ENCODE data around the gene ALKBH4.

The ALKBH4 gene

DNA sequence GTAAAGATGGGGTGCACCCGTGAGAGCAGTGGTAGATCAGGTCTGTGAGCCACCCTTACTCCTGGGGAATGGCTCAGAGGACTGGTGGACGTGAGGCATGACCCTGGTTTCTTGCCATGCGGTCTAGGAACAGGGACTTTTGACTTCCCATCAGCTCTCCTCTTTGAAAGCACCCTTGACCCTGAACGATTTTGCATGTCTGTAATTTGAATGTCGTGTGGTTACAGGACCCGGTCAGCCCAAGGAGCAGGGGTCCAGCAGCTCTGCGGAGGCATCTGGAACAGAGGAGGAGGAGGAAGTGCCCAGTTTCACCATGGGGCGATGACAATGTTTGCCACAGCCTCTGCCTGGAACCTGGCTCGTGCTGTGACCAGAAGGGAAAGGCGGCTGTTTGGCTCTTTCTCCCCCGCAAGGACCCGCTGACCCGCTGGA is 39.9 kb downstream of the ALKBH4 start:
- TF ChIP-seq, protein P1, sequence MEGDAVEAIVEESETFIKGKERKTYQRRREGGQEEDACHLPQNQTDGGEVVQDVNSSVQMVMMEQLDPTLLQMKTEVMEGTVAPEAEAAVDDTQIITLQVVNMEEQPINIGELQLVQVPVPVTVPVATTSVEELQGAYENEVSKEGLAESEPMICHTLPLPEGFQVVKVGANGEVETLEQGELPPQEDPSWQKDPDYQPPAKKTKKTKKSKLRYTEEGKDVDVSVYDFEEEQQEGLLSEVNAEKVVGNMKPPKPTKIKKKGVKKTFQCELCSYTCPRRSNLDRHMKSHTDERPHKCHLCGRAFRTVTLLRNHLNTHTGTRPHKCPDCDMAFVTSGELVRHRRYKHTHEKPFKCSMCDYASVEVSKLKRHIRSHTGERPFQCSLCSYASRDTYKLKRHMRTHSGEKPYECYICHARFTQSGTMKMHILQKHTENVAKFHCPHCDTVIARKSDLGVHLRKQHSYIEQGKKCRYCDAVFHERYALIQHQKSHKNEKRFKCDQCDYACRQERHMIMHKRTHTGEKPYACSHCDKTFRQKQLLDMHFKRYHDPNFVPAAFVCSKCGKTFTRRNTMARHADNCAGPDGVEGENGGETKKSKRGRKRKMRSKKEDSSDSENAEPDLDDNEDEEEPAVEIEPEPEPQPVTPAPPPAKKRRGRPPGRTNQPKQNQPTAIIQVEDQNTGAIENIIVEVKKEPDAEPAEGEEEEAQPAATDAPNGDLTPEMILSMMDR (IDR thresholded peaks at IDR 0.05; ENCODE audit: borderline replicate concordance, insufficient read depth, low read depth, low read length) = no peak
- peak overlapping the region; percentile 49 for H3K4me3 ChIP-seq (ENCODE audit: low read depth, low read length)

DNA sequence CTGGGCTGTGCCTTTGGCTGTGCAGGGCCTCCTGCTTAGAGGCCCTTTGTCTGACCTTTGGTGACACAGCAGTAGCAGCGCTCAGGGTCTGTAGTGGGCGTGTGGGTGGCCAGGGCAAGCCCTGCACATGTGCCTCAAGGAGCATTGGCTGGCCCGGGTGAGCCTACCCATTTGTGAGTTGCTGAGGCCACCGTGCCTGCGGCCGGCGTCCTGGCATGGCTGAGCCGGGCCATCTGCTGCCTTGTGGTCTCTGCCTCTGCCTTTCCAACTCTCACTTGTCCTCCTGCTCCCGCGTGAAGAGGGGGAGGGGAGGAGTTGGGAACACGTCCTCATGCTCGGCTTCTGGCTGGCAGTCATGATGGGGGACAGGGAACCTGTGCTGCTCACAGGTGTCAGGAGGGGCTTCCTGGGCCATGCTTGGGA is 40.5 kb downstream of the ALKBH4 start:
- TF ChIP-seq, protein P1 (IDR thresholded peaks at IDR 0.05; ENCODE audit: borderline replicate concordance, insufficient read depth, low read depth, low read length) = no peak
- no peak overlapping the region for H3K4me3 ChIP-seq (ENCODE audit: low read depth, low read length)

DNA sequence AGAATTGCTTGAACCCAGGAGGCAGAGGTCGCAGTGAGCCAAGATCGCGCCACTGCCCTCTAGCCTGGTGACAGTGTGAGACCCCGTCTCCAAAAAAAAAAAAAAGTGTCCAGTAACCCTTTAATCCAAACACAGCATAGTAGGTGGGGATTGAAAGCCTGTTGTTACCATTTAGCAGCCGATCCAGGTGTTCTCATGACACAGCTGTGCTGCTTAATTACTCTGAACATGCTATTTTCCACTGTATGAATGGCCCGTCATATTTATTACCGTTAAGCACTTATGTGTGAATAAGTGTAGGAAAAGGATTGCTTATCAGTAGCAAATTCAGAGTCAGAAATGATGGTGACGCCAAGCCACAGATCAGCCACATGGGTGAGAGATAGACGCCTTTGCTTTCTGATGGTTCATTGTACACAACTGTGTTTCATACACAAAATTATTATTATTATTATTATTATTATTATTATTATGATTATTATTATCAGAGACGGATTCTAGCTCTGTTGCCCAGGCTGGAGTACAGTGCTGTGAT is 42.9 kb downstream of the ALKBH4 start:
- TF ChIP-seq, protein P1 (IDR thresholded peaks at IDR 0.05; ENCODE audit: borderline replicate concordance, insufficient read depth, low read depth, low read length) = no peak

DNA sequence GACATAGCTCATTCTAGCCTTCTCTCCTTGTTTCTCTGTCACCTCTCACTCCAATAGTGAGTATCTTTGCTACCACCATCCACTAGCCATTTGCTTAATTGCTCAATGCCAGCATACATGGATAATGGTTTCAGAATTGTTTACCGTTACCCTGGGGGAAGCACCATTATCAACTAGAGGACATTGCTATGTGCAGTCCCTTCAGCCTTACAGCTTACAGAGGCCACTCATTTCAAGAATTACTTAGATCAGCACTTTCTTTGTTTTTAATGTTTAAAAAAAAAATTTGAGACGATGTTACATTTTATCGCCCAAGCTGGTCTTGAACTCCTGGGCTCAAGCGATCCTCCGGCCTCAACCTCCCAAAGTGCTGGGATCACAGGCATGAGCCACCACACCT is 46.1 kb downstream of the ALKBH4 start:
- TF ChIP-seq, protein P1 (IDR thresholded peaks at IDR 0.05; ENCODE audit: borderline replicate concordance, insufficient read depth, low read depth, low read length) = no peak
- no peak overlapping the region for H3K4me3 ChIP-seq (ENCODE audit: low read depth, low read length)

More for the DNA sequence above, 42.9 kb downstream of the ALKBH4 start:
- no peak overlapping the region for H3K4me3 ChIP-seq (ENCODE audit: low read depth, low read length)

DNA sequence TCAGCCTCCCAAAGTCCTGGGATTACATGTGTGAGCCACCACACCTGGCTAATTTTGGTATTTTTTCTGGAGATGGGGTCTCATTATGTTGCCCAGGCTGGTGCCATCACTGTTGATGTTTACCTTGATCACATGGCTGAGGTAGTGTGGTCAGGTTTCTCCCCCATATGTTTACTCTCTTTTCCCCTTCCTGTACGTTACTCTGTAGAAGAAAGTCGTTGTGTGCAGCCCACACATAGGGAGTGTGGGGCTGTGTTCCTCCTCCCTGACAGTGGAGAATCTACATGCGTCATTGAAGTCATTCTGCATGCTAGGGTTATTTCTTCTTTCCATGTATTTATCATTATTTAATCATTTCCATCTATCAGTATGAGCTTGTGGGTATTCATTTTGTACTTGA is 47.6 kb downstream of the ALKBH4 start:
- no peak overlapping the region for H3K4me3 ChIP-seq (ENCODE audit: low read depth, low read length)
- TF ChIP-seq, protein P1 (IDR thresholded peaks at IDR 0.05; ENCODE audit: borderline replicate concordance, insufficient read depth, low read depth, low read length) = no peak

DNA sequence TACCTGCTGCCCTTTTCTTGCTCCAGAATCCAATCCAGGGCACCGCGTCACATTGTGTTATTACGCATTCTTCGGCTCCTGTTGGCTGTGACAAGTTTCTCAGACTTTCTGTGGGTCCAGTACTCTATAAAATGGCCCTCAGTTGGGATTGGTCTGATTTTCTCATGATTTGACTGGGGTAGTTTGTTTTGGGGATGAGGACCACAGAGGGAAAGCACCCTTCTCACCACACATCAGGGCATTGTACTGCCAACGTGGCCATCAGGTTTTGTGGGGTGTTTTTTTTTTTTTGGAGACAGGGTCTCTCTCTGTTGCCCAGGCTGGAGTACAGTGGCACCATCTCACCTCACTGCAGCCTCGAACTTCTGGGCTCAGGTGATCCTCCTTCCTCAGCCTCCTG is 48.3 kb downstream of the ALKBH4 start:
- TF ChIP-seq, protein P1 (IDR thresholded peaks at IDR 0.05; ENCODE audit: borderline replicate concordance, insufficient read depth, low read depth, low read length) = no peak
- no peak overlapping the region for H3K4me3 ChIP-seq (ENCODE audit: low read depth, low read length)

DNA sequence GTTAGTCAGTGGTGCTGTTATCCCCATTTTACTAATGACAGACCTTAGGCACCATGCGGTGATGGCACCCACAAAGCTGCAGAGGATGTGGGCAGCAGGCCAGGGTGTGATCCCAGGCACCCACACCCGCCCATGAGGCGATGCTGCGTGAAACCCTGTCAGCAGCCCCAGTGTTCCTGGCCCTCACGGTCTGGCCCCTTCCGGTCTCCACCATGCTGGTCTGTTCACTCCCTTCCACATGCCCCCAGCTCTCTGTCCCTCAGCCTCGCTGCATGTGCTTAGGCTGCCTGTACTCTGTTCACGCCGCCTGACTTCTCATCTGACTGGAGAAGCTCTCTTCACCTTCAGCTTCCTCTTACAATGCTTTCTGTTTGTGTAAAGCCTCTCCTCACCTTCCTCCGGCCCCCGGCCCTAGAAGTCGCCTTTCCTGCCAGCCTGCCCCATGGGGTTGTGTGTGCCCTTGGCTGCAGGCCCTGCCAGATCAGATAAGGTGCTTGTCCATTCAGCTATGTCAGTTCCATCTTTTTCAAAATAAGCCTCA is 48.9 kb downstream of the ALKBH4 start:
- H3K4me3 ChIP-seq (ENCODE audit: low read depth, low read length) = peak overlapping the region; percentile 8
- TF ChIP-seq, protein P1 (IDR thresholded peaks at IDR 0.05; ENCODE audit: borderline replicate concordance, insufficient read depth, low read depth, low read length) = no peak
